H9 (cell line): ENCODE data around the gene SPTBN4. TPM values are rescaled to one million over a fixed set of nuclear protein-coding genes. Genes with fewer than 3 reads are reported as not detected.

Source experiments
- DNase-seq: peaks from one replicate; pipeline ENCODE4 v3.0.0-alpha.2; 2017
- H2AFZ ChIP-seq: one replicate; pipeline ENCODE4 v1.6.1; 2013; ENCODE audit warnings: mild to moderate bottlenecking, low read length, control low read depth, moderate library complexity
- H2AK5ac ChIP-seq: 2 replicates; pipeline ENCODE4 v1.6.1; 2013; ENCODE audit warnings: low read length, control low read depth, mixed read lengths; ENCODE audit not compliant: insufficient read length
- H2BK120ac ChIP-seq: one replicate; pipeline ENCODE4 v1.6.1; 2013; ENCODE audit warnings: low read depth, mild to moderate bottlenecking, low read length, control low read depth, inconsistent platforms; ENCODE audit not compliant: poor library complexity, severe bottlenecking
- H2BK12ac ChIP-seq: 2 replicates; pipeline ENCODE4 v1.6.1; 2013; ENCODE audit warnings: low read length, control low read depth, mixed read lengths, low read depth; ENCODE audit not compliant: insufficient read length
- H2BK15ac ChIP-seq: 2 replicates; pipeline ENCODE4 v1.6.1; 2013; ENCODE audit warnings: low read depth, low read length, control low read depth
- H2BK20ac ChIP-seq: one replicate; pipeline ENCODE4 v1.6.1; 2013; ENCODE audit warnings: low read depth, mild to moderate bottlenecking, low read length, control low read depth, inconsistent platforms; ENCODE audit not compliant: poor library complexity, severe bottlenecking
- H2BK5ac ChIP-seq: 2 replicates; pipeline ENCODE4 v1.6.1; 2013; ENCODE audit warnings: low read length, control low read depth, mixed read lengths; ENCODE audit not compliant: insufficient read length
- H3K14ac ChIP-seq: 2 replicates; pipeline ENCODE4 v1.6.1; 2013; ENCODE audit warnings: low read length, control low read depth; ENCODE audit not compliant: insufficient read depth
- H3K18ac ChIP-seq: 2 replicates; pipeline ENCODE4 v1.6.1; 2013; ENCODE audit warnings: low read depth, mild to moderate bottlenecking, mixed read lengths, low read length, control low read depth; ENCODE audit not compliant: insufficient read length
- H3K23ac ChIP-seq: 2 replicates; pipeline ENCODE4 v1.6.1; 2013; ENCODE audit warnings: low read length, control low read depth, mixed read lengths, low read depth; ENCODE audit not compliant: insufficient read length
- H3K23me2 ChIP-seq: 2 replicates; pipeline ENCODE4 v1.6.1; 2013; ENCODE audit warnings: low read depth, mild to moderate bottlenecking, mixed read lengths, low read length, control low read depth; ENCODE audit not compliant: insufficient read length, poor library complexity, severe bottlenecking
- H3K27ac ChIP-seq: 2 replicates; pipeline ENCODE4 v1.5.1; 2013; ENCODE audit warnings: low read length, control low read depth, mixed read lengths, low read depth; ENCODE audit not compliant: insufficient read length
- H3K27me3 ChIP-seq: 2 replicates; pipeline ENCODE4 v1.6.1; 2013; ENCODE audit warnings: low read length, control low read depth, inconsistent platforms; ENCODE audit not compliant: insufficient read depth
- H3K4ac ChIP-seq: 2 replicates; pipeline ENCODE4 v1.6.1; 2013; ENCODE audit warnings: low read depth, mild to moderate bottlenecking, control low read depth, inconsistent platforms, low read length, moderate library complexity
- H3K4me1 ChIP-seq: 2 replicates; pipeline ENCODE4 v1.6.1; 2013; ENCODE audit warnings: low read length, control low read depth, inconsistent platforms; ENCODE audit not compliant: insufficient read depth
- H3K4me2 ChIP-seq: 2 replicates; pipeline ENCODE4 v1.6.1; 2013; ENCODE audit warnings: low read length, control low read depth, mixed read lengths; ENCODE audit not compliant: insufficient read length, insufficient read depth
- H3K56ac ChIP-seq: 2 replicates; pipeline ENCODE4 v1.6.1; 2013; ENCODE audit warnings: low read depth, mild to moderate bottlenecking, mixed read lengths, low read length, control low read depth; ENCODE audit not compliant: insufficient read length
- H3K79me1 ChIP-seq: 2 replicates; pipeline ENCODE4 v1.6.1; 2013; ENCODE audit warnings: low read depth, mild to moderate bottlenecking, moderate library complexity, low read length, control low read depth, inconsistent platforms; ENCODE audit not compliant: insufficient read depth, poor library complexity, severe bottlenecking
- H3K79me2 ChIP-seq: 2 replicates; pipeline ENCODE4 v1.6.1; 2013; ENCODE audit warnings: low read length, control low read depth, inconsistent platforms; ENCODE audit not compliant: insufficient read depth
- H3K9ac ChIP-seq: 2 replicates; pipeline ENCODE4 v1.6.1; 2013; ENCODE audit warnings: low read length, control low read depth, mixed read lengths; ENCODE audit not compliant: insufficient read length; ENCODE audit errors: extremely low read depth
- H3K9me3 ChIP-seq: one replicate; pipeline ENCODE4 v1.6.1; 2013; ENCODE audit warnings: low read depth, low read length, inconsistent platforms; ENCODE audit not compliant: control insufficient read depth
- H3T11ph ChIP-seq: one replicate; pipeline ENCODE4 v1.6.1; 2013; ENCODE audit warnings: mild to moderate bottlenecking, low read length, control low read depth, inconsistent platforms
- H4K20me1 ChIP-seq: one replicate; pipeline ENCODE4 v1.6.1; 2013; ENCODE audit not compliant: control insufficient read depth, insufficient read length, insufficient read depth
- H4K5ac ChIP-seq: 2 replicates; pipeline ENCODE4 v1.6.1; 2013; ENCODE audit warnings: low read depth, mild to moderate bottlenecking, mixed read lengths, low read length, control low read depth; ENCODE audit not compliant: insufficient read length
- H4K8ac ChIP-seq: replicated peaks from 2 replicates; pipeline ENCODE4 v1.6.1; 2013; ENCODE audit warnings: low read length, control low read depth, mixed read lengths, low read depth; ENCODE audit not compliant: insufficient read length
- H4K91ac ChIP-seq: 2 replicates; pipeline ENCODE4 v1.6.1; 2013; ENCODE audit warnings: low read depth, mild to moderate bottlenecking, moderate library complexity, mixed read lengths, low read length, control low read depth; ENCODE audit not compliant: insufficient read length
- H3K27ac Mint-ChIP-seq, 3 experiments: 2 replicates in 2 of 3; 3 replicates in 1 of 3; pipeline ENCODE4 v1.8.0; 2020 to 2021; ENCODE audit warnings: mixed read lengths in 3 of 3, mild to moderate bottlenecking in 1 of 3, moderate library complexity in 1 of 3
- H3K27me3 Mint-ChIP-seq: 2 replicates; pipeline ENCODE4 v1.8.0; 2021; ENCODE audit warnings: low read depth, mild to moderate bottlenecking, moderate library complexity, mixed read lengths
- H3K36me3 Mint-ChIP-seq, 3 experiments: 2 replicates in 2 of 3; 3 replicates in 1 of 3; pipeline ENCODE4 v1.8.0; 2020 to 2021; ENCODE audit warnings: low read depth in 3 of 3, mixed read lengths in 3 of 3; ENCODE audit not compliant: insufficient read depth in 1 of 3
- H3K4me1 Mint-ChIP-seq, 2 experiments: 2 replicates each; pipeline ENCODE4 v1.8.0; 2020; ENCODE audit warnings: mixed read lengths in 2 of 2
- H3K4me3 Mint-ChIP-seq, 2 experiments: 2 replicates in 1 of 2; 3 replicates in 1 of 2; pipeline ENCODE4 v1.8.0; 2020 to 2021; ENCODE audit warnings: mild to moderate bottlenecking in 2 of 2, mixed read lengths in 2 of 2, moderate library complexity in 1 of 2
- H3K9me3 Mint-ChIP-seq, 2 experiments: 2 replicates in 1 of 2; 3 replicates in 1 of 2; pipeline ENCODE4 v1.8.0; 2020; ENCODE audit warnings: mild to moderate bottlenecking in 2 of 2, mixed read lengths in 2 of 2, moderate library complexity in 1 of 2
- CTCF ChIP-seq: fragments of 200-600 bp; sonication (generic); conservative IDR thresholded peaks from 3 replicates; pipeline ENCODE4 v1.8.0; 2021; ENCODE audit warnings: antibody characterized with exemption, mild to moderate bottlenecking
- WGBS: extraction: QIAGEN DNeasy Blood & Tissue Kit; methylation state at CpG from one replicate; pipeline ENCODE4 v1.1.7; 2013; ENCODE audit warnings: missing lambda C conversion rate, low lambda C conversion rate, mixed read lengths; ENCODE audit not compliant: insufficient read length; ENCODE audit errors: extremely low coverage; 5-methylcytosine and 5-hydroxymethylcytosine counted together
- total RNA-seq: library from RNA; stranded (reverse); gene quantifications from 2 replicates; pipeline ENCODE4 v1.2.1, GENCODE V29; 2021

SPTBN4 gene
- total RNA-seq, 1 experiment from 2014 or later: 2.9 TPM

- Mint-ChIP-seq H3K4me1 (peaks cover 9 to 12% of the 10 kb centered on the region in 2 experiments), H3K27me3 (peaks cover 61% of the 10 kb centered on the region), H3K27ac (peak overlapping the region in 1 of 3 experiments; percentile 10; a peak in 1 of 7 replicates), H3K9me3 (peaks cover 9 to 15% of the 10 kb centered on the region in 2 experiments; a peak in 4 of 5 replicates), H3K36me3 (peaks cover 0 to 5% (median 0%) of the 10 kb centered on the region in 3 experiments; a peak in 1 of 7 replicates), H3K4me3 (no peak overlapping the region; a peak in 1 of 5 replicates)
- Histone ChIP-seq H3K79me2 (no peaks in the 10 kb centered on the region), H2BK20ac (no peak overlapping the region), H4K8ac (no peak overlapping the region), H3K4me2 (no peak overlapping the region), H3K9me3 (no peaks in the 10 kb centered on the region), H3K27me3 (peaks cover 11% of the 10 kb centered on the region), H3K4ac (no peak overlapping the region), H4K5ac (no peak overlapping the region), H3K23ac (no peak overlapping the region), H3K27ac (no peak overlapping the region), H2AFZ (no peak overlapping the region), H3K4me1 (no peaks in the 10 kb centered on the region), H2AK5ac (no peak overlapping the region), H4K20me1 (no peaks in the 10 kb centered on the region), H2BK12ac (no peak overlapping the region), H3K9ac (no peak overlapping the region), H2BK15ac (no peak overlapping the region; the same call in 1 of the 2 replicates), H2BK5ac (no peak overlapping the region), H3K56ac (no peak overlapping the region), H3K23me2 (no peaks in the 10 kb centered on the region), H3T11ph (no peak overlapping the region), H2BK120ac (no peak overlapping the region), H3K14ac (no peak overlapping the region), H3K18ac (no peak overlapping the region), H4K91ac (no peak overlapping the region), H3K79me1 (no peaks in the 10 kb centered on the region)
- WGBS: no CpG with 5 or more reads among the region's 3 CpGs
- no peak for DNase-seq
- no peak for TF ChIP-seq CTCF
These were observed 57.9 kb downstream of the SPTBN4 start for GRCh38 chr19:40524655-40525054.
